CD4-positive, alpha-beta T cell treated with Interleukin-6 for 4 hours (primary cell): Measurements from ENCODE around the gene TSACC.
A peak's percentile ranks its signal among the peaks of the same experiment; 100 is the strongest.

Experiments
- DNase-seq: peaks from one replicate; pipeline ENCODE4 v3.0.0-alpha.2; 2020; ENCODE audit warnings: mixed read lengths

Gene TSACC

GRCh38 chr1:156376958-156377919 is 38.9 kb downstream of the TSACC start:
- no peak for DNase-seq

GRCh38 chr1:156378557-156378956 is 40.2 kb downstream of the TSACC start:
- DNase-seq: no peak

- DNase-seq: no peak
Measured at GRCh38 chr1:156379420-156380165, 41.3 kb downstream of the TSACC start.

- DNase-seq: no peak
Measured at GRCh38 chr1:156382561-156382960, 44.2 kb downstream of the TSACC start.

GRCh38 chr1:156383023-156383422 is 44.7 kb downstream of the TSACC start:
- peak; percentile 61 for DNase-seq

GRCh38 chr1:156384007-156384406 is 45.7 kb downstream of the TSACC start:
- DNase-seq: no peak

- no peak for DNase-seq
Measured at GRCh38 chr1:156384658-156385057, 46.3 kb downstream of the TSACC start.

- peak; percentile 81 for DNase-seq
Measured at GRCh38 chr1:156385534-156386031, 47.3 kb downstream of the TSACC start.

- no peak for DNase-seq
Measured at GRCh38 chr1:156386134-156386901, 48.0 kb downstream of the TSACC start.

GRCh38 chr1:156386949-156387869 is 48.9 kb downstream of the TSACC start:
- DNase-seq: no peak

GRCh38 chr1:156387870-156388173 is 49.5 kb downstream of the TSACC start:
- DNase-seq: no peak

- DNase-seq: no peak
Measured at GRCh38 chr1:156388174-156389137, 50.1 kb downstream of the TSACC start.

GRCh38 chr1:156389311-156389710 is 51.0 kb downstream of the TSACC start:
- no peak for DNase-seq

- DNase-seq: no peak
Measured at GRCh38 chr1:156390469-156391365, 52.4 kb downstream of the TSACC start.

GRCh38 chr1:156391366-156391677 is 53.0 kb downstream of the TSACC start:
- DNase-seq: no peak

GRCh38 chr1:156391701-156392100 is 53.4 kb downstream of the TSACC start:
- DNase-seq: no peak

GRCh38 chr1:156392452-156392853 is 54.1 kb downstream of the TSACC start:
- DNase-seq: no peak

GRCh38 chr1:156393095-156393494 is 54.8 kb downstream of the TSACC start:
- no peak for DNase-seq

GRCh38 chr1:156394082-156394481 is 55.8 kb downstream of the TSACC start:
- no peak for DNase-seq
